Fibroblast of the conjunctiva (primary cell): Measurements from ENCODE around the gene NEDD4.
"Not testable (repeated sequence)": the region's sequence is repeated elsewhere in the genome, so short reads cannot be mapped to it uniquely, and the experiment has no call there.

Experiments
- DNase-seq: peaks from one replicate; pipeline ENCODE4 v3.0.0-alpha.2; 2010; ENCODE audit warnings: low read depth

The NEDD4 gene

DNA sequence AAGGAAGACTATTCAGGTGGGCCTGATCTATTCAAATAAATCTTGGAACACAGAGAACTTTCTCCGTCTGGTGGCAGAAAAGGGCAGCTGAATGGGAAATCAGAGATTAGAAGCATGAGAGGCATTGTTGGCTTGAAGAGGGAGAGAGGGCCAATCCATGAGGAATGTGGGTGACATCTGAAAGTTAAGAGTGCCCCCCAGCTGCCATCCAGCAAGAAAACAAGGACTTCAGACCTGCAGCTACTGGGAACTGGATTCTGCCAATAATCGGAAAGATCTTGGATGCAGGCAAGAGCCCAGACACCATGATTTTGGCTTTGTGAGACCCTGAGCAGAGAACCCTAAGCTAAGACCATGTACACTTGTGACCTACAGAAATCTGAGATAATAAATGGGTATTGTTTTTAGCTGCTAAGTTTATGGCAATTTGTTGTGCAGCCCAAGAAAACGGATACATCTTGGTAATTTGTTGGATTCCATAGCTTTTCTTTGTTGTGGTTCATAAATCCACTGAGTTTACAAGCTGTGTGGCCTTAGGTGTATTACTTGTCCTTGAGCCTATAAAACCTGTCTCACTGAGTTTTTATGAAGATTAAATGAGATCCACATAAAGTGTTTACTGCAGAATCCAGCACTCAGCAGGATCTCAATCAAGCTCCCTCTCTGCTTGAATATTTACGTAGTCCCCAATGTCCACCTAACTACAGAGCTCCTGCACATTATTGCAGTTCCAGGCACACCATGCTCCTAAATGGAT is 168.4 kb downstream of the NEDD4 start:
- no peak for DNase-seq

DNA sequence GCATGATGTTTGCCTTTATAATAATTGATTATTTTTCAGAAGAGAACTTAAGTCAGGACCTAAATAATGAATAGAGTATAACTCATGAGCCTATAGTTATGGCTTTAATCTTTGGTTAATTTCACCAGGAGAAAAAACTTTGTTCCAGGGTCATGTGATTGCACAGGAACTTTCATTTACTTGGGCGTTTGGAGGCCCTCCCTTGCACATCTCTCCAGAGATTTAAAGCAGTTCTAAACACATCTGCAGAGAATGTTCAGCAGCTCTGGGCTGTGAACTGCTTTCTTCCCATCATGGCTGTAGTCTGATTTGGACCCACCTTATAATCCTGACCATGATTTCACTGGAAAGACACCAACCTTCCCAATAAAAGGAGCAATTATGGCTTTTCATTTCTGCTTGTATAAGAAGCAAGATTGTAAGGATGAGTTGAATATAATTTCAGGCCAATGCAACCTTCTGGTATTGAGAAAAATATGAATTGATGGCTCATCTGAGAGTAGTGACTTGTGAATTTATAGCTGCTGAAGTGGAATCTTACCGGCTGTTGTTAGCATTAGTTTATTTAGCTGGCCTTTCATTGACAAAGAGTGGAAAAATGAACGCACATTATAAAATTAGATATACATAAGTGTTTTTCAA is 169.6 kb downstream of the NEDD4 start:
- DNase-seq, result peak; percentile 37

GRCh38 chr15:55823191-55823670 is 170.2 kb downstream of the NEDD4 start:
- DNase-seq, result peak; percentile 42

DNA sequence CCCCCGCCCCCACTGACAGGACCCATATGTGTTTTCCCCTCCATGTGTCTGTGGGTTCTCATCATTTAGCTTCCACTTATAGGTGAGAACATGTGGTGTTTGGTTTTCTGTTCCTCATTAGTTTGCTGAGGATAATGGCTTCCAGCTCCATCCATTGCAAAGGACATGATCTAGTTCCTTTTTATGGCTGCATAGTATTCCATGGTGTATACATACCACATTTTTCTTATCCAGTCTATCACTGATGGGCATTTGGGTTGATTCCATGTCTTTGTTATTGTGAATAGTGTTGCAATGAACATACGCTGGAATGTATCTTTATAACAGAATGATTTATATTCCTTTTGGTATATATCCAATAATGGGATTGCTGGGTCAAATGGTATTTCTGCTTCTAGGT is 171.7 kb downstream of the NEDD4 start:
- DNase-seq, result not testable (repeated sequence)

GRCh38 chr15:55820043-55820442 is 173.4 kb downstream of the NEDD4 start:
- DNase-seq, result no peak

DNA sequence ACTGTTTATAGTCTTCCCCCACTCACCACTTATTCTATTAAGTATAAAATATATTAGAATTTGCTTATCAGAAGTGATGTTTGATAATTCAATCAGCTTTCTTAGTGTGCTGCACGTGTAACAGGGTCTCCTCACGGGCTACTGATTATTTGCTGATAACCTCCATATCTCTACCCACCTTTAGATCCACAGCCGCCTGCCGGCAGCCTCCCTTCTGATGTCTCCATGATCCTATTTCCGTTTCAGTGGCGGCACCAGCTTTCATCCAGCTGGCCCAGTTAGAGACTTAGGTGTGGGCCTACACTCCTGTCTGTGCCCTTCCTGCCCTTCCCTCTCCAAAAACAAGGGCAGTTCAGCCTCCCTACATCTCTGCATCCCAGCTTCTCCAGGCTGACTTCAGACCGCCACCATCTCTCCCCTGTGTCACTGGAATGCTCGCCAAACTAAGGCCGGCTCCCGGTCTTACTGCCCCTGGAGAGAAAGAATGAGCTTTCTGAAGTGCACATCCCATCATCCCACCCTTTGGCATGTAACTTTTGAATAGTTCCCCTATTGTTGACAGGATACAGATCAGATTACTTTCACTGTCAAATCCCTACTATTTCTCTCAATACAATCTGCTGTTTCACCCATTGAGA is 173.9 kb downstream of the NEDD4 start:
- no peak for DNase-seq

DNA sequence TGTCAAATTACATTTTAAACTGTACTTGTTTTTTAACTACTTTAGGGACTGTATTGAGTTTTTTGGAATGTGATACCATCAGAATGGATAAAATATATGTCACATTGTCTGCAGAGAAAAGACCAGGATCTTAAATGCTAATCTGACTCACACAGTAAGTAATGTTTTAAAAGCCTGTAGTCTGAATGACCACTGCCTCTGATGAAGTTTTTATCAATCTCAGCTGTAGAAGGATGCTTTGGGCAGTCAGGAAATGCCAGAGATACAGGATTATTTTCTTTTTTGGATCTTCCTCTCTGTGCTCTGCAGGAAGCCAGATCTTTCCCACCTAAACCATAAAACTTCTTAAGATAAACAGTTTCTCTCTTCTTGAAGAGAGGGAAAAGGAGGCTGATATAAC is 177.4 kb downstream of the NEDD4 start:
- no peak for DNase-seq

- DNase-seq, result no peak
Measured at GRCh38 chr15:55802600-55803376, 190.6 kb downstream of the NEDD4 start.

GRCh38 chr15:55800216-55800615 is 193.2 kb downstream of the NEDD4 start:
- no peak for DNase-seq

- DNase-seq, result no peak
Measured at GRCh38 chr15:55799291-55800212, 193.9 kb downstream of the NEDD4 start.

DNA sequence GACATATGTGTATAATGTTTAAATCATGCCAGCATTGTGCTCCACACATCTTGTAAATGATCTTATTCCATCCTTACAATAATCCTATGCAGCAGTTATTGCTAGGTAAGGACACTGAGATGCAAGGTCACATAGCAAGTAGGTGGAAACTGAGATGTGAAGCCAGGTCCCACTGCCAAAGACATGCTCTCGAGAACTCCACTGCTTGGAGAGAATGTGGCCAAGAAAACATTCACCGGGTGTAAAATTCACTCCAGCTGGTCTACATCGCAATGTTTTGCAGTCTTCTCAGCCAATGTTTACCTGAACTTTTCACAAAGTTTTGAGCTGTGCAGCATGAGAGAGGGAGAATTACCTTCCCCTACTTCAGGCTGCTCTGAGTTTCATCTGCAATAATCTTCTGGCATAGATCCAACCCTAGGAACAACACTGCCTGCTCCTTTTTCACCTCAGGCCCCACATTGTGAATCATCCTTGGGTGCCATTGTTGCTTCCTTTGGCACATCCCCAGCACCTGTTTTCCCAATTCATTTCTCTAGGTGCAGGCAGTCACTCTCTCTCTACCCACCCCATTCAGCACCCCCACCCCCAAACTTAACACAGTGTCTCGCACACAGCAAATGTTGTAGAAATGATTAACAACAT is 197.0 kb downstream of the NEDD4 start:
- no peak for DNase-seq

GRCh38 chr15:55795031-55795430 is 198.4 kb downstream of the NEDD4 start:
- DNase-seq, result no peak

DNA sequence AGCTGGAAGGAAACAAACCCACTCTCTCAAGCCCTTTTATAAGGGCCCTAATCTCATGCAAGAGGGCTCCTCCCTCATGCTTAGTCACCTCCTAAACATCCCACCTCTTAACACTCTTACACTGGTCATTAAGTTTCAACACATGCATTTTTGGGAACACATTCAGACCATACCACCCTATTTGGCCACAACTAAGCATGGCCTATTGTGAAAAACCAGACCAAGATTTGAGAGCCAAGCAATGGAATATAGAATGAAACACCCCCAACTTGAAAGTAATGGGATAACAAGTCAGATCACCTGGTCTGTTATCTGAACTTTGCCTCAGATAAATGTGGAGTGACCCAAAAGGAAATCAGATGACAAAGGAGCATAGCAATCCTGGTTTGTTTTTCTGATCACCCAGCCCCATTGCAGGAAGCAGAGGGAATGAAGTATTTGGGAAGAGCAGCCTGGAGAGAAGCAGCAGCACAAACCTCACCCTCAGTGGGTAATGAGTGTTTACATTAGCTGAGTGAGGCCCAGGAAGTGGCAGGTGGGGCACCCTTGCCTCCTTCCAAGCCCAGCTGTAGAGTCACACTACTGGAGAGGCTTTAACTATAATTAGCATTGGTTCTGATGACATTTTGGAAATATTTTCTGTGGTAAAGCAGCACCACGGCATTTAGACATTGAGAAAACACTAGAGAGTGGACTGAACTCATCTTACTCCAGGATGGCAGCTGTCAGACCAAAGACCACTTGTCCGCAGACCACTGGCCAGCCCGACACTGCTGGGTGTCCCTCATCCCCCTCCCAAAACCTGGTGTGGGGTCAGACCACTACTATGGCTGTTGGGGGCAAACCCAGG is 201.6 kb downstream of the NEDD4 start:
- no peak for DNase-seq

DNA sequence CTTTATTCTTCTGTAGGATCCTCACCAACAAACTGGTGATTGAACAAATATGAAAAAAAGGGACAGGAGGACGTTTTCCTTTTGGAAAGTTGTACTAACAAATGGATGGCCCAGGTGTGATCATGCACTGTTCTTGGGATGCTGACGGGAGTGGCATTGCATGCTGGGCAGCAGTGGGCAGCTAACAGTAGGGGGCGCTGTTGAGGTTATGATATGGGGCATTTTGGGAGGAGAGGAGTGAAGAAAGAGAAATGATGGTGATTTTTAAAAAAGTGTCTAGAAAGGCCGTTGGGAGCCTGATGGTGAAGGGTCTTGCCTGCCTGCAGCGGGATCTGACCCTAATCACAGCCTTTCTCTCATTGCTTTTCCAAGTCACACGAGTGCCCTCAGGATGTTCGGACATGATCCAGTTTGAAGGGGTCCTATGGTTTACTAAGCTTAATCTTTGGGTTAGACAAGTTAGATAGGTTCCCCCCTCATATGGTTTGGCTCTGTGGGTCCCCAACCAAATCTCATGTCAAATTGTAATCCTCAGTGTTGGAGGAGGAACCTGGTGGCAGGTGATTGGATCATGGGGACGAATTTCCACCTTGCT is 204.2 kb downstream of the NEDD4 start:
- no peak for DNase-seq

DNA sequence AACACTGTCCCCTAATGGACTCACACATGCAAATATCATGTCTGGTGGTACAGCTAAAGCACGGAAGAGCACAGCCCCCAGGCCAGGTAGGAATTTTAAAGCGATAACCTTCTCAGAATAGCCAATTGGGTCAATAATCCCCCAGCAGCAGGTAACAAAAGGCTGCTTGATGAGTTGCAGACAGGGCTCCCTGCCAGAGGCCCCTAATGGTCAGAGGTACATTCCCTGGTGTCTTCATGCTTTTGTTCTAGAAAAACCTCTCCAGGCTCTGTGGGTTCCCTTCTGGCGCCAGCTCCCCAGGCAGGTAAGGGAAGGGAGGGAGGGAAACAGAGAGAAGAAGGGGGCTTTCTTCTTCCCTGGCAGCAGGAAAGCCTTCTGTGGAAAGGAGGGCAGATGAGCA is 207.1 kb downstream of the NEDD4 start:
- DNase-seq, result no peak

GRCh38 chr15:55785593-55785992 is 207.8 kb downstream of the NEDD4 start:
- not testable (repeated sequence) for DNase-seq

- DNase-seq, result no peak
Measured at GRCh38 chr15:55784286-55784685, 209.1 kb downstream of the NEDD4 start.

DNA sequence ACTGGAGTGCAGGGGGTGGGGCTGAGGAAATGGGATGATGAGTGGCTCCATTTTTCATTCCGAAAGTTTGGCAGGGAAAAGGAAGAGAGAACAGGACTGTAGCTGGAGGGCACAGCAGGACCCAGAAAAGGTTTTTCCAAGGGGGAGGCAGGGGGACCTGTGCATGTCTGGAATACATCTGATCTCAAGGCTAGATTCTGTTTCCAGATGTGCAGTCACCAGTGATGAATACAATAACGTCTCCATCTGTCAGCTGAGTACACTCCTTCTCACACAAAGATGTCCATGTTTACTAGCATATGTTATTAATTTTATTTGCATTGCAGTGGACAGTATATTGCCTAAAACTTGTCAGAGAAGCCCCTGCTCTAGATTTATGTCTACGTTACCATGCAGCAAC is 210.5 kb downstream of the NEDD4 start:
- DNase-seq, result no peak

DNA sequence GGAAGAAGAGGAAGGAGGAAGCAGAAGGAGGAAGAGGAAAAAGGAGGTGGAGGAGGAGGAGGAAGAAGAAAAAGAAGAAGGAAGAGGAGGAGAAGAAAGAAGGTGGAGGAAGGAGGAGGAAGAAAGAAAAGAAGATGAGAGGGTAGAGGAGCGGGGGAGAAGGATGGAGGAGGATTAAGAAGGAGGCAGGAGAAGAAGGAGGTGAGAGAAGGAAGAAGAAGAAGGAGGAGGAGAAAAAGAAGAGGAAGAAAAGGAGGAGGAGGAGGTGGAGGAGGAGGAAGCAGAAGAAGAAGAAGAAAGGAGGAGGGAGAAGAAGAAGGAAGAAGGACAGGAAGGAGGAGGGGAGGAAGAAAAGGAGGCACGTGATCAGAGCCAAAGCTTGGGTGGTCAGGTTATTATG is 213.1 kb downstream of the NEDD4 start:
- DNase-seq, result no peak
